Stimulated activated CD4-positive, alpha-beta T cell treated with anti-CD3 and anti-CD28 coated beads, Interleukin-12 subunit alpha, Interleukin-12 subunit beta, amount 100 ng/mL, for 4 hours (primary cell): ENCODE results near the gene TLE1.
"Not testable (repeated sequence)": the region's sequence is repeated elsewhere in the genome, so short reads cannot be mapped to it uniquely, and the experiment has no call there.

ENCODE experiments used
- DNase-seq: peaks from one replicate; pipeline ENCODE4 v3.0.0-alpha.2; 2020

TLE1 gene

DNA sequence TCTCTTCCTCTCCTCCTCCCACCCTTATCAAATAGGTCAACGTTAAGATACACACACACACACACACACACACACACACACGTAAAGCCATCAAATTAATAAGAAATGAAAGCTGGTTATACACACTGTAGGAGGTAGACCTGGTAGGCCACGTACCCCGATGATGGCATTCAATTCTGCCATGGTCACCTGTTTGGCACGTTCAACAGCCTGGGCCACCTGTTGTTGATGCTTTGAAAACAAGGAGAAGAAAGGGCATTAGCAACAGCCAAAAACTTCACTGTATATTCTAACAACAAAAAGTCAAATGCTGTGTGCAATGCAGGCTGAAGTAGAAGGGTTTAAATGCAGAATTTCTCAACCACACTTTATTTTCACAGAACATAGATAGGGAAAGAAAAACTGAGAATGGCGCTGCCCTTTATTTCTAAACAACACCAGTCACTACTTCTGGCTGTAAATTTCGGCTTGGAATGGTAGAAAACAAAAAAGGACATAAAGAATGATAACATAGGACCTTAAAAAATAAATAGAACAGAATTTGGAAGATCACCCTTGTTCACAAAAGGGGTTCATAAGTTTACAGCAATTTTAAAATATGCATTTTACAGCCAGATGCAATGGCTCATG, 37.2 kb downstream of the TLE1 start:
- DNase-seq, result no peak

DNA sequence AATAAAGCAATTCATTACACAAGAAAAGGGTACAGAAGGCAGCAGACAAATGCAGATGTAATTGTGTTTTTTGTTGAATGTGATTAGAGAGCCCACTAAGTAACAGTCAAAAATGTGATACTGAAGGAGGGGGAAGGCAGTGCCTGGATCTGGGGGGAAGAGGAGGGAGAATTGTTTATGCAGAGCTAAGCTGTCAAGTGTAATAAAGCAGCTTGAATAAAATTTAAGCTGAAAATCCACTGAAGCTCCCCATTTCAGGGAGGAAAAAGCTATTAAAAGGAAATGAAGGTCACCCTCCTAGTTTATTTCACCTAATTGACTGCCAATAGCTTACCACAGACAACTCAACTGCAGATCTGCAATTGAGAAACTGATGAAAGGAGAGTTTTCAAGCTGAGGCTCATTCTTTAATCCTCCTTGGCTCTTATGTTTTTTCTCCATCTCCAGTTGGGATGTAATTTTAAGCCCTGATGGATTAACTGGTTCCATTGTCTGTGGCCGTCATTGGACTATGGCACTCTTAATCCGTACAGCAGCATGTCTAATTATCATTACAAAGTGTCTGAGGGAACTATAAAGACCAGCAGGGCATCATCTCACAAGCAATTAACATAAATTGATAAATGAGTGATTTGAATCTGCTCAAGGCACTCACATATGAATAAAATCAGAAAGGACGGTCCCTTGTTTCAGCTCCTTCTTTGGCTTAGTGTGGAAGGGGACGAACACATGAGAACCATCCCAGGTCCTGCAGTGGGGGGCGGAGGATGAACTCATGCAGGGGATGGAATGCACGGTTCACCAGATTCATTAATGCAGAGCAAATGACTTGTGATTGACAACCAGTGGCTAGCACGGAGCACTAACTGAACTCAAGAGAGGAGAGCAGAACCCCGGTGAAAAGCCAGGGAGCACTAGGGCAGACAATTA, 38.5 kb downstream of the TLE1 start:
- DNase-seq, result no peak

DNA sequence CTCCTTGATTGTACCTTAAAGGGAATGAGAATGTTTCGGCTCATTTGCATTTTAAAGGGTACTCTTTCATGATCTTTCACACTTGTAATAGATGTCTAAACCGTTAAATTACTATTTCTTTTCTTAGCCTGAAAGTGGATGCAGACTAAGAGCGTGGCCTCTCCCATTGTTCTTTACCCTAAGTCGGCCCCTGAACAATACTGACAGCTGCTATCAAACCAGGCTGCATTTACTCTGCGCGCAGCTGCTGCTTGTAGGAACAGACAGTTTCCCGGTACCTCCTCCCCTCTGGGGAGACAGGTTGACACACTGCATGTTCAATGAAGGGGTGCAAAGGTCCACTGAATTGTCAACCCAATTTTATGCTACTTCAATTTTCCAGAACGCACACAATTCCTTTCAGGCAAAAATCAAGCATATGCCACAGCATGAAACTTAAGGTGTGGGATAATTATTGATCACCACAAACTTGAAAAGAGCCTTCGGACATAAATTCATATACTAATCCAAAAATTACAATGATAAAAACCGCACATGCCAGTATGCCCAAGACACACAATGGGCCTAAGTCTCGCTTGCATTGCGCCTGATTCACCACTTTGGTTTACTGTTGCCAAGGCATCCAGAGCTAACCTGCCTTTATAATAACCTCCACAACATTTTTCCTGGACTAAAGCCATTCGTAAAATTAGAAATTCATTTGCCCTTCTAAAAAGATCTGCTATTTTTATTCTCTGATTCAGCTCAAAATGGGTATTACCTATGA, 39.7 kb downstream of the TLE1 start:
- no peak for DNase-seq

DNA sequence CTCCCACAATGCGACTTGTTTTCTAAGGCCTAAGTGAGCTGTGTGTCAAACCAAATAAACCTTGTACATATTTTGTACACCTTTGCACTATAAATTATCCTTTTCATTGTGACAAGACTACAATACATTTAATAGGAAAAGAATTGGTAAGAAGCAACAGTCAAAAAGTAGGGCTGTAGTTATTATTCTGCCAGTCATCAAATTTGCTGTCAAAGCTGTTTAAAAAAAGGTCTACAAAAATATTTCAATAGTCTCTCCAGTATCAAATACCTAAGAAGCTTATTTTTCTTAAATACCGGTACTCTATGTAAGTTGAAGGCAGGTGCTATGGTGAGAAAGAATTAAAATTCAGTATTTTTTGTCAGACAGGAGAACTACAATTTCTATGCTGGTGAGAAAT, 40.5 kb downstream of the TLE1 start:
- DNase-seq, result no peak

DNA sequence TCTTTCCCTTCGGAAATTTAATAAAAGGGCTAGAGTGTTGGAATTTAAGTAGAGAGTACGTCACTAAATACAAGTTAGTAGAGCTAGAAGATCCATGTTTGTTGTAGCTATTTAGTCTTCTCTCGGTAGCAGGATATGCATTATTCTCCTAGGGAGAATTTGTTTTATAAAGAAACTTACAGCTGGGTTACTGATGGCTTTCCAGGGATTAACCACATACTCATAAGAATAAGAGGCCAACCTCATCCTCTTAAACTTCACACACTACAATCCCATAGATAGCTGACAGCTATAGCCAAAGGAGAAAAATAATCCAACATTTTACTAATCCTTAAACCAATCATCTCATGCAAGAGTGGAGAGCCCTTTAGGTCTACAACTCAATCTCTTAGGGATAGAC, 43.0 kb downstream of the TLE1 start:
- no peak for DNase-seq

DNA sequence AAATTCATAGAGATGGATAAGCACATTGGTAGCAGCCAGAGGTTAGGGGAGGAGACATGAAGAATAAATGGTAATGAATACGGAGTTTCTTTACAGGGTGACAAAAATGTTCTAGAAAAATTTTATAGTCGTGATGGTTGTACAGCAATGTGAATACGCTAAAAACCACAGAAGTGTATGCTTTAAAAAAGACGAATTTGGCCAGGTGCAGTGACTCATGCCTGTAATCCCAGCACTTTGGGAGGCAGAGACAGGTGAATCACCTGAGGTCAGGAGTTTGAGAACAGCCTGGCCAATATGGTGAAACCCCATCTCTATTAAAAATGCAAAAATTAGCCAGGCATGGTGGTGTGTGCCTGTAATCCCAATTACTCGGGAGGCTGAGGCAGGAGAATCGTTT, 44.8 kb downstream of the TLE1 start:
- DNase-seq, result not testable (repeated sequence)

DNA sequence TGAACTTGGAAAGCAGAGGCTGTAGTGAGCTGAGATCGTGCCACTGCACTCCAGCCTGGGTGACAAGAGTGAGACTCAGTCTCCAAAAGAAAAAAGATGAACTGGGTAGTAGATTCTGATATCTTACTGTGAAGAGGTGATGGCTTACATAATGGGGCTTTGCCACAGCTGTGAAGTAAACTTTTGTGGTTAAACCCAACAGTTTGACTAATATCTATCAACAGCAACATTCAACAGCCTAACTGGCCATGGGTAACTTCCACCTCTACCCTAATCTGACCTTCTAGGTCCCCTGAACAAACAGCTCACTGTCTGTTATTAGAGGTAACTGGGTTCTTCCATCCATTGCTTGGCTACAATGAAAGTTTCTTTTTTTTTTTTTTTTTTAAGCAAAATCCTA, 52.1 kb downstream of the TLE1 start:
- no peak for DNase-seq

DNA sequence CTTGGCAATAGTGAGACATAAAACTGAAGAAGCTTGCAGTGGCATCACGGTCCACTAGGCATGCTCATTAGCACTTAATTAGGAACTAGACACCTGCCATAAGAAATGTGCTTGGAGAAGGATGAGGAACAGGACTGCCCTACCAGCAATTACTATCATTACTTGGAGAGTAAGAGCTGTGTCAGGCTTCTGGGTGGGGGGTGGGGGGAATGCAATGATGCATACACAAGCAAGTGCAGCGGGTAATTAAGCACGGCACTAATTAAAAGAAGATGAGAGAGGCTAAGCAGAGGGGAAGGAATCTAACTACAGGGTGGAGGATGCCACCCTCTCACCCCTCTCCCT, 53.1 kb downstream of the TLE1 start:
- DNase-seq, result no peak

DNA sequence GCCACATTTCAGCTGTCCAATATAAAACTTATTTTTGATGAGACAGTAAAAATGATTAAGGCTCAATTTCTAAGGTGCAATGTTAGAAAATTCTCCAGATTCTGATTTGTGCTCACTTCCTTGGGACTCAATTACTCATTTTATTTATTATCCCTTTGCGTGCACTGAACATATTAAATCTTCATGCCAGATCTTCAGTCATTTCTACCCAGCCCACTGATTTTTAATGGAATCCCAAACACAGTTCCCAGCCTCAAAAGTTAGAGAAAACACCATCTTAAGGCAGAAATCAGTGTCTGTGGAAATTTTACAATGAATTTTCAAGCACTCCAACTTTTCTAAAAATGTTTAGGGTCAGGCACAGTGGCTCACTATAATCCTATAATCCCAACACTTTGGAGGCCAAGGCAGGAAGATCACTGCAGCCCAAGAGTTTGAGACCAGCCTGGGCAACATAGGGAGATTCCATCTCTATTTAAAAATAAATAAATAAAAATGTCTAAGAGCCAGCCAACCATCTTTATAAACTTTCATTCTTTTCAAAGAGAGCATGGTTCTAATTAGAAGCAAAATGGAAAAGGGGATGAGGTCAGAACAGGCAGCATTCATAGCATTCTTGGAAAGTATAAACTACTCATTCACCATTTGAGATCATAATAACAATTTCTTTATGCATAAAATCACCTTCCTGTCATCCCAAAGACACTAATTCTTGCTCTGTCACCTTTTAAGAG, 53.7 kb downstream of the TLE1 start:
- DNase-seq, result no peak

DNA sequence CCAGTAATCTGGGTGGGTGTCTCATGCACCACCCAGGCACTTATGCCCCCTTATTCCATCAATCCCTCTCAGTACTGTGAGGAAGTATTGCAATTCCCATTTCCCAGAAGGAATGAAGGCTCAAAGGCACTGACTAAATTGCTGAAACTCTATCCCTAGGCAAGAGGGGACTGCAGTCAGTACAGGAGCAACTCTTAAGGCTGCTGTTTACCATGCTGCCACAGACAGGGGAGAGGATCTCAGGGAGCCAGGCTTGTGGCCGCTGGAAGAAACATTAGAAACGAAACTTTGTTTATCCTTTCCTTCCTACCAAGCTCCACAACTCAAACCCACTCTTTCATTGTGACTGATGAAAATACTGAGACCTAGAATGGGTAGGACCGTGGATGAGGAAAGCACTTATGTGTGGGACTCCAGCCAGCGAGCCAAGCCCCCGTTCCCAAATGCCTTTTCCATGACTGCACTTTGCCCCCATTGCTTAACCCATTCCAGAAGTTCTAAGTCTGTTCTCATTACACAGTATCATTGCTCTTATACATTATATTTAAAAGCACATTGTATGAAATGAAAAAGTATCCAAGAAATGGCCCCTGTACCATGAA, 54.3 kb downstream of the TLE1 start:
- no peak for DNase-seq

DNA sequence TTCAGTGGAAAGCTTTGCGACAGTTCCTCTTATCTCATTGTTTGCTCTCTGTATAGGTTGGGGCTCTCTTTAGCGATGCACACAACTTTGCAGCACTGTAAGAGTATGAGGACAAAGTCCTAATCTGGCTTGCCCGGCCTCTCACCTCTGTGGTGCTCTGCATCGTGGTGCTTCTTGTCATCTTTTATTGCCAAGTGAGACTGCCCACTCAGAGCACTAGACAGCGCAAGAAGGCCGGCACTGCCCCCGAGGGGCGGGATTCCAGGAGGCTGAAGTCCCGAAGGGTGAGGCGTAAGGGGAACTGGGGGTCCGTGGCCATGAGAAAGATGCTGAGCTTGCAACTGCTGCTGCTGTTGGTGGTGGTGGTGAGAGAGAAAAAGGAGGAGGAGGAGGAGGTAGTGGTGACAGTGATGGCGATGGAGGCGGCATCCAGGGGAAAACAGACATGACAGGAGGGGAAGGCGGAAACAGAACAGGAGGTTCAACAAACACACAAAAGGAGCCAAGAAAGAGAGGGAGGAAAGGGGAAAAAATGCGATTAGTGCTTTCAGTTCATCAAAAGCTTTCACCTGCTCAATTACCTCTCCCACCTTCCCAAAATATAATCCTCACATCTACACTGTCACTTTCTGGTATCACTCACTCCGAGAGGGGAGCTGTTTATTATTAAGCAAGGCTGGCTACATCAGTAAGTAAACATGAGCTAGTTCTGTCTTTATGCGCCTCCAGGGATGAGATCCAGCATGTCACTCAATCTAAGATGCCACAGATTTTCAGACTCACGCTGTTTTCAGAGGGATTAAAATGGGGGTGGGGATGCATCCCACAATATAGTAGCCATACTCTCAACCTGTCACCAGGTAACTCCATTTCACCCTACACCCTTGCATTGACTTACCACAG, 55.1 kb downstream of the TLE1 start:
- no peak for DNase-seq

DNA sequence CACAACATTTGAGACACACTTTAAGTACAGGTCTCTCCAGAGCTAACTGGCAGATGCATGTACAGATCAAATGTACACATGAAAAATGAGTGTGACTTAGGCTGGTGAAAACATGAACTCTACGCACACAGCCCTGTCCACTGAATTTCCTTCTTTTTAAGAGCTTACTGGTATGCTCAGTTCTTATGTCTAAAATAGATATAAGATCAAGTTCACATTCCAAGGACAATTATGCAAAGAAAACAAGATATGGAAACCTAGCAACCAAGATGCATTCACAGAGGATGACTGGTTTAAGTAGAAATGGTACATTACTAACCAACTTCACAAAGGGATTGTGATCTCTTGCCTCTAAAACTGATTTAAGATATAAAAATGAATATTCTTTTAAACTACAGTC, 56.7 kb downstream of the TLE1 start:
- DNase-seq, result no peak

DNA sequence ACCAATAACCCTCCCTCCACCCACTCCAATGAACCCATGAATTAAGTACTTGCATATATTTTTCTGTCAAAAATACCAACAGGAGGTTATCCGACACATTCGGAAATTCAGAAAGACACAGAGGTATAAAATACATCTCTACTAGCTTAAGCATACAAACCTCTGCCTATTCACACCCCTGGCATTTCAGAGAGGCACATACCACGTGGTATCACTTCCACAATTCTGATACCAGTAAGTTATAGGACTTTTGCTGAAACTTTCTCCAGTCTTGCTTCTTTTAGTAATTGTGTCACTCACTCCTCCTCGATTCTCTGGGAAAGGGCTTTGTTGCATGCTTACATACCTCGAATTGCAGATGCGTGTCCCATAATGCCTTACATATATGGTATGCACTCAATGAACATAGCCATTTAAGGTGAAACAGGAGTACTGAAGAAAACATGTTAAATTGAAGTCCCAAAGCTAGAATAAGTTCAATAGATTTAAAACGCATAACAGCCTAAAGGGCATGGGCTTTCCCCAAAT, 58.1 kb downstream of the TLE1 start:
- no peak for DNase-seq

DNA sequence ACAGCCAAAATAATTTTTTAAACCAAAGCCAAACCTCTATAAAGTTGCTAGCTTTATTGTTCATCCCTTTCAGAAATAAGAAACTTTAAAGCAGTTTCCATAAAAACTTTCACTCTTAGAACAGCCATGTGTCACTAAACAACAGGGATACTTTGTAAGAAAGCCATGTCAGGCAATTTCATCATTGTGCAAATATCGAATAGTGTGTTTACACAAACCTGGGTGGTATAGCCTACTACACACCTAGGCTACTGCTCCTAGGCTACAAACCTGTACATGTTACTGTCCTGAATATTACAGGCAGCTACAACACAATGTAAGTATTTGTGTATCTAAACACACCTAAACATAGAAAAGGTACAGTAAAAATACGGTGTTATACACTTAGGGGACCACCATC, 59.9 kb downstream of the TLE1 start:
- DNase-seq, result no peak

DNA sequence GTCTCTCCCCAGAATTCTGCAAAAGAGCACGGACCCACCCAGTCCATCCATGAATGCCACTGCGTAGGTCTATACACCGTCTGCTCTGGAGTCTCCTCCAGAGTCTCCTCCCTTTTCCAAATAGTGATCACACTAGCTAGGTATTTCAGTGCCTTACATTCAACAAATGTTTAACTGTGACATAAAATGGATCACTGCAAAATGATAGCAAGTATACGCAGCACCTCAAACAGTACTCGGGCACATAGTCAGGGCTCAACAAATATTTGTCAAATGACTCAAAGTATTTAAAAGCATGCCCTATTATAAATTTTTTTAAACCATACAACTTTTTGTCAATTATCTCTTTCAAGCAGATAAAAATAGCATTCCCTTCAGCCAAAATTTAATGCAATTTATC, 60.5 kb downstream of the TLE1 start:
- no peak for DNase-seq

DNA sequence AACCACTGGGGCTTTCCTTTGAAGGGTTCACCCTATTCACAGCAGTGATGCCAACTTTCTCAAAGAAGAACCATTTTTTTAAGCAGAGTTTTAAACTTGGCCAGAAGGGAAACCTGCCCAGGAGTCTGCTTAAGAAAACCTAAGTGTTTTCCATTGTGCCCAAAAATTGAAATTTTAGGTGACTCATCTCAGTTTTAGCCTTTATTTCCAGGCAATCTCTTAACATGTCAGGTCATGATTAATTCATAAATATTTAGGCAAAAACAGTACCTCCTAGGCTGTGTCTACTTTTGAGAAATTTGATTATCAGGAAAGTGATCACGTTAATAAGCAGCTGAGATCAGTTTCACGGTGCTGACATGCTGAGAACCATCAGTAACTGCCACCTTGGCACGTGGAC, 61.9 kb downstream of the TLE1 start:
- no peak for DNase-seq

DNA sequence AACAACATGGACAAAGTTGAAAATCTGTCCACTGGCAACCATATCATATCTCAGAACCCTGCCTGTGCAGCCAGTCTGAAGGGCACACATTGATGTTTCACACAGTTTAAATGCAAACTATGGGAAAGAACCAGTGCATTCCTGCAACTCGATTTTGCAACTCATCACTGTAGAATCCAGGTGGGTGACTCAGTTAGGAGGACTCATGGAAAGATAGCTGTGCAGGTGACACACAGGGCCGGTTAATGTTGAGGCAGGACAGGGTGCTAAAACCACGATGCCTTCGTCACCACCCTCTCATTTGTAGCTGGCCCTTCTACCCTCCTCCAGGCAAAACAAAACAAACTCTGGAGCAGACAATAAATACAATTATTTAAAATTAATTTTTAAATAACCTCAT, 62.8 kb downstream of the TLE1 start:
- DNase-seq, result no peak

DNA sequence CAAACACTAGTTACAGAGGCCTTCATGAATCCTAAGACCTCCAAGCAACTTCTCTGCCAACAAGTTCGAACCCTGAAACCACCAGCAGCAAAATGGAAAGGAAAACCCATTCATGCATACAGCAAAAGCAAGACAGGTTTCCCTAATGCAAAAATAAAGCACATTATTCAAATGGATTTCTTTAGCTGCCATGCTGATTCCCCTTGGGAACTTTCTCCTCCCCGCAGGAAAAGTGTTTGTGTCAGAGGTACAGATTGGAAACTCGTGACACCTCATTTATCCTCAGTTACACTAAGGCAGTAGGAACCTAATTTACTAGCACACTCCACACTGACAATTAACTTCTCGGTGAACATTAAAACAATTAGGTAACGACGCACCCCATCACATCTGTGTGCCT, 63.4 kb downstream of the TLE1 start:
- DNase-seq, result no peak

DNA sequence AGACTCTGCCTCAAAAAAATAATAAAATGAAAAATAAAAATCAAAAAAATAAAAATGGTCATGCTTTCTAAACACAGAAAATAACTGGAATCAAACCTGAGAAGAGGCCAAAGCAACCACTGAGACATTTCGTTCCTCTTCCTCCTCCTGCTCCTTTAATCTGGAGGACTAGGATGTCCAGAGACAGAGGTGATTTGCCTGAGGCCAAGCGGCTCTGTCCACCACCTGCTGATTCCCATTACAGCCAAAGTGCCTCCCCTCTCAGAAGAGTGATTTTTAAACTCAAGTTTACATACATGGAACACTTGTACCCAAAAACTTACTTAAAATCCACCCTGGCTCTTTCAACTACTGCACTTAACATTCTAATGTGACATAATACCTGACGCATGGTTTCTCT, 65.6 kb downstream of the TLE1 start:
- no peak for DNase-seq

DNA sequence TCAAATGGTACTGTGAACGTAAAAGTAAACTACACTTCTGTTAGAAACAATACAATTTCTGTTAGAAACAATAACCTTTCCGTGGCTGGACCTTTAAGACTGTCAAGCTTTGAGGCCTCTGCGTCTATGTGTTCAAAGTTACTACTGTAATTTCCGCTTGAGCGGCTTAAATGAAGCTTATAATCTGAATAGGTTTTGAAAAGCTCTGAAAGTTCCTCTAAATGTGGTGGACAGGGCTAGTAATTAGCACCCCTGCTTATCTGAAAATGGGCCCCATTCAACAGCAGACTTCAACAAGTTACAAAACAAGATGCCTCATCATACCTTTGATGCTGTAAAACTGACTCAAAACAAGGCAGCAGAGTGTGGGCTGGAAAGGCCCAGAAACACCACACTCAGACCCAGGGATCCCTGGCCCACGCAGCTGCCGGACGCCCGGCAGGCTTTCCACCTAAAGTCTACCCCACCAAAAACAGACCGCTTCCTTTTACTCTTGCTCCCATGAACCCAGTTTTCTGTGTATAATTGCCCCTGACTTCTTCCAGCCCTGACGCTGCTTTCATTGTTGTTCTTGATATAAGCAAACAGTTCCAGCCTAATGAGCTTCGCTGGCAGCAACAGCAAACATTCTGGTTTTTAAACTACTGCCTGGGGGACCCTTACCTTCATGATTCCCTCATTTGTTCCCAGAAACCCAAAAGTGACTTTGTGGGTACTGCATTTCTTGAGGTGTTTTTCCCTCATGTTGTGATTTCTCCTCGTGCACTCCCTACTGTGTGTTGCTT, 66.7 kb downstream of the TLE1 start:
- no peak for DNase-seq
